ENCODE results near the gene KIAA0319L. TPM values are rescaled to one million over a fixed set of nuclear protein-coding genes. Genes with fewer than 3 reads are reported as not detected.

Gene KIAA0319L
- total RNA-seq, 1 donor from 2014 or later: 50.6 TPM

- no peak overlapping the region for H3K27ac ChIP-seq
- no peak overlapping the region for H3K4me3 ChIP-seq
- no peaks in the 10 kb centered on the region for H3K36me3 ChIP-seq
- peaks cover under 1% of the 10 kb centered on the region for H3K4me1 ChIP-seq
- no peaks in the 10 kb centered on the region for H3K27me3 ChIP-seq
- intact Hi-C loops (cut with DNase I): no loop called here
- TF ChIP-seq CTCF (IDR thresholded peaks at IDR 0.05) (no peak), POLR2AphosphoS5 (IDR thresholded peaks at IDR 0.05; ENCODE audit: insufficient read depth in 1 of 2, low read depth in 1 of 2) (no peak), POLR2A (IDR thresholded peaks at IDR 0.05) (no peak)
- no peak for DNase-seq (ENCODE audit: extremely low spot score in 2 of 2)
- H3K9me3 ChIP-seq: no peaks in the 10 kb centered on the region
These were observed 25.8 kb downstream of the KIAA0319L start for GRCh38 chr1:35531368-35531767.

- Histone ChIP-seq H3K27me3 (no peaks in the 10 kb centered on the region), H3K4me1 (no peaks in the 10 kb centered on the region), H3K27ac (no peak overlapping the region), H3K36me3 (no peaks in the 10 kb centered on the region), H3K4me3 (no peak overlapping the region), H3K9me3 (no peaks in the 10 kb centered on the region)
- TF ChIP-seq POLR2A (IDR thresholded peaks at IDR 0.05): no peak
- no peak for DNase-seq (ENCODE audit: extremely low spot score in 2 of 2)
- intact Hi-C loops (cut with DNase I): no loop called here
These were observed 26.3 kb downstream of the KIAA0319L start for GRCh38 chr1:35530946-35531345.

- DNase-seq (ENCODE audit: extremely low spot score in 2 of 2): no peak
- H3K4me3 ChIP-seq: no peak overlapping the region
- no peaks in the 10 kb centered on the region for H3K9me3 ChIP-seq
- no peak overlapping the region for H3K27ac ChIP-seq
- H3K27me3 ChIP-seq: no peaks in the 10 kb centered on the region
- no peaks in the 10 kb centered on the region for H3K4me1 ChIP-seq
- TF ChIP-seq CTCF (IDR thresholded peaks at IDR 0.05) (no peak), POLR2AphosphoS5 (IDR thresholded peaks at IDR 0.05; ENCODE audit: insufficient read depth in 1 of 2, low read depth in 1 of 2) (no peak), POLR2A (IDR thresholded peaks at IDR 0.05) (no peak)
- intact Hi-C loops (cut with DNase I): no loop called here
- H3K36me3 ChIP-seq: no peaks in the 10 kb centered on the region
These were observed 27.0 kb downstream of the KIAA0319L start for GRCh38 chr1:35530168-35530567.

- Histone ChIP-seq H3K27me3 (no peaks in the 10 kb centered on the region), H3K36me3 (no peaks in the 10 kb centered on the region), H3K27ac (no peak overlapping the region), H3K4me3 (no peak overlapping the region), H3K9me3 (no peaks in the 10 kb centered on the region), H3K4me1 (no peaks in the 10 kb centered on the region)
- intact Hi-C loops (cut with DNase I): no loop called here
- TF ChIP-seq POLR2AphosphoS5 (IDR thresholded peaks at IDR 0.05; ENCODE audit: insufficient read depth in 1 of 2, low read depth in 1 of 2) (no peak), CTCF (IDR thresholded peaks at IDR 0.05) (no peak), POLR2A (IDR thresholded peaks at IDR 0.05) (no peak)
- no peak for DNase-seq (ENCODE audit: extremely low spot score in 2 of 2)
These were observed 33.1 kb downstream of the KIAA0319L start for GRCh38 chr1:35524106-35524505.

GRCh38 chr1:35519432-35519831 is 37.8 kb downstream of the KIAA0319L start:
- intact Hi-C loops (cut with DNase I): no loop called here
- DNase-seq (ENCODE audit: extremely low spot score in 2 of 2): no peak
- Histone ChIP-seq H3K36me3 (no peaks in the 10 kb centered on the region), H3K9me3 (no peaks in the 10 kb centered on the region), H3K27me3 (no peaks in the 10 kb centered on the region), H3K4me3 (no peak overlapping the region), H3K27ac (no peak overlapping the region), H3K4me1 (no peaks in the 10 kb centered on the region)
- TF ChIP-seq POLR2AphosphoS5 (IDR thresholded peaks at IDR 0.05; ENCODE audit: insufficient read depth in 1 of 2, low read depth in 1 of 2) (no peak), CTCF (IDR thresholded peaks at IDR 0.05) (no peak), POLR2A (IDR thresholded peaks at IDR 0.05) (no peak)

GRCh38 chr1:35518183-35518582 is 39.0 kb downstream of the KIAA0319L start:
- Histone ChIP-seq H3K4me3 (no peak overlapping the region), H3K36me3 (no peaks in the 10 kb centered on the region), H3K27me3 (no peaks in the 10 kb centered on the region), H3K27ac (no peak overlapping the region), H3K4me1 (no peaks in the 10 kb centered on the region), H3K9me3 (no peaks in the 10 kb centered on the region)
- DNase-seq (ENCODE audit: extremely low spot score in 2 of 2): no peak
- TF ChIP-seq POLR2AphosphoS5 (IDR thresholded peaks at IDR 0.05; ENCODE audit: insufficient read depth in 1 of 2, low read depth in 1 of 2) (no peak), POLR2A (IDR thresholded peaks at IDR 0.05) (no peak), CTCF (IDR thresholded peaks at IDR 0.05) (no peak)
- intact Hi-C loops (cut with DNase I): no loop called here
